K562 (cell line): ENCODE results near the gene SERTAD3. TPM values are rescaled to one million over a fixed set of nuclear protein-coding genes. Genes with fewer than 3 reads are reported as not detected.

ENCODE experiments used
- ASH1L ChIP-seq: fragments of 450-650 bp; IDR thresholded peaks from 2 replicates; pipeline ENCODE4 v1.6.1; 2018; ENCODE audit warnings: borderline replicate concordance, mild to moderate bottlenecking, low read depth; ENCODE audit not compliant: partially characterized antibody
- ILK ChIP-seq: fragments of 450-650 bp; IDR thresholded peaks from 2 replicates; pipeline ENCODE4 v1.6.1; 2016; ENCODE audit warnings: missing genetic modification characterization, low read depth, mild to moderate bottlenecking, missing compliant biosample characterization, moderate library complexity, borderline replicate concordance
- MTA3 ChIP-seq: fragments of 450-650 bp; formaldehyde crosslinking; IDR thresholded peaks from 2 replicates; pipeline ENCODE4 v1.6.1; 2017; ENCODE audit warnings: mild to moderate bottlenecking, borderline replicate concordance
- NBN ChIP-seq: fragments of 450-650 bp; IDR thresholded peaks from 2 replicates; pipeline ENCODE4 v1.6.1; 2016; ENCODE audit warnings: low read depth, mild to moderate bottlenecking
- NFE2 ChIP-seq: IDR thresholded peaks from 2 replicates; pipeline ENCODE4 v1.6.1; 2014; ENCODE audit warnings: antibody characterized with exemption, low read depth
- NR2C2 ChIP-seq, 2 experiments: fragments of 200-800 bp in 1 of 2; sonication (Bioruptor generic) in 1 of 2; sonication (generic) in 1 of 2; formaldehyde crosslinking in 1 of 2; IDR thresholded peaks; 2 replicates each; pipeline versions ENCODE4 v1.6.1 to v1.8.0; 2016 to 2022; ENCODE audit warnings: mild to moderate bottlenecking in 1 of 2, missing compliant biosample characterization in 1 of 2, missing genetic modification characterization in 1 of 2, missing genetic modification reagents in 1 of 2
- POLR2AphosphoS2 ChIP-seq: IDR thresholded peaks from 2 replicates; pipeline ENCODE4 v1.6.1; 2012; ENCODE audit warnings: low read length, improper control_type of control experiment
- POLR2AphosphoS5 ChIP-seq: IDR thresholded peaks from 2 replicates; pipeline ENCODE4 v1.6.1; 2011; ENCODE audit warnings: mild to moderate bottlenecking, low read depth, low read length, moderate library complexity; ENCODE audit not compliant: control insufficient read depth, insufficient read depth
- RBM22 ChIP-seq: fragments of 200-400 bp; formaldehyde crosslinking; IDR thresholded peaks from 2 replicates; pipeline ENCODE4 v1.6.1; 2018; ENCODE audit warnings: low read length, low read depth; ENCODE audit not compliant: poor library complexity, severe bottlenecking
- SIN3A ChIP-seq, 2 experiments: fragments of 150-350 bp in 1 of 2; IDR thresholded peaks; 2 replicates each; pipeline ENCODE4 v1.6.1; 2011 to 2016; ENCODE audit warnings: borderline replicate concordance in 2 of 2, low read depth in 2 of 2, low read length in 2 of 2, mild to moderate bottlenecking in 2 of 2, moderate library complexity in 2 of 2; ENCODE audit not compliant: control insufficient read depth in 1 of 2
- SMARCC2 ChIP-seq: fragments of 450-650 bp; IDR thresholded peaks from 2 replicates; pipeline ENCODE4 v1.6.1; 2017; ENCODE audit warnings: antibody characterized with exemption, moderate library complexity, mild to moderate bottlenecking, low read depth
- YY1 ChIP-seq, 3 experiments: IDR thresholded peaks; 2 replicates each; pipeline ENCODE4 v1.6.1; 2011; ENCODE audit warnings: low read length in 2 of 3, mild to moderate bottlenecking in 2 of 3, moderate library complexity in 2 of 3, borderline replicate concordance in 1 of 3, control low read depth in 1 of 3, low read depth in 1 of 3; ENCODE audit not compliant: insufficient read depth in 3 of 3, insufficient replicate concordance in 2 of 3, control insufficient read depth in 1 of 3, insufficient read length in 1 of 3; ENCODE audit errors: extremely low read depth in 1 of 3
- ZKSCAN8 ChIP-seq: fragments of 200-800 bp; sonication (Bioruptor generic); IDR thresholded peaks from 2 replicates; pipeline ENCODE4 v1.6.1; 2016; ENCODE audit warnings: missing genetic modification characterization, missing compliant biosample characterization
- ZNF354B ChIP-seq: fragments of 250-450 bp; sonication (Bioruptor Pico); IDR thresholded peaks from 2 replicates; pipeline ENCODE4 v1.4.0; 2020
- ZNF586 ChIP-seq: fragments of 450-650 bp; formaldehyde crosslinking; conservative IDR thresholded peaks from 2 replicates; pipeline ENCODE4 v1.4.0; 2020; ENCODE audit warnings: mild to moderate bottlenecking, moderate library complexity
- polyA plus RNA-seq, 8 experiments: library from polyadenylated mRNA; depleted of rRNA in 4 of 8; stranded (reverse) in 5 of 8; unstranded in 3 of 8; fragments of >200 nt; fragmentation: Nextera tagmentation in 2 of 8; fragmentation: Illumina TruSeq in 1 of 8; extraction: Ambion mirVana in 2 of 8; extraction: Trizol in 1 of 8; gene quantifications; 2 replicates each; pipeline versions ENCODE4 v1.2.1 to v1.2.3, GENCODE V29; 2011 to 2014; ENCODE audit warnings: inconsistent platforms in 1 of 8, missing spikeins in 1 of 8
- total RNA-seq, 7 experiments: library from RNA; depleted of rRNA in 6 of 7; stranded (reverse); fragments of >200 nt in 6 of 7; fragmentation: Illumina TruSeq in 2 of 7; extraction: Trizol in 2 of 7; gene quantifications; 2 replicates each; pipeline versions ENCODE4 v1.2.1 to v1.2.3, GENCODE V29; 2011 to 2021; ENCODE audit warnings: low replicate concordance in 1 of 7
- TF ChIP-seq, protein P1 (sequence below): IDR thresholded peaks from 2 replicates; pipeline ENCODE4 v1.6.1; 2011; ENCODE audit warnings: borderline replicate concordance, low read depth, mild to moderate bottlenecking, moderate library complexity, low read length; ENCODE audit not compliant: insufficient read depth, poor library complexity, severe bottlenecking
- TF ChIP-seq, protein P2 (sequence below): fragments of 250-450 bp; sonication (Bioruptor Pico); IDR thresholded peaks from 2 replicates; pipeline ENCODE4 v1.4.0; 2020

Gene SERTAD3
- total and polyA plus RNA-seq, 9 of the 15 experiments (the other 6 are each of a cell fraction or from before 2014, with no cell fraction given) = 5.4 to 28.9 (median 17.5) TPM

DNA sequence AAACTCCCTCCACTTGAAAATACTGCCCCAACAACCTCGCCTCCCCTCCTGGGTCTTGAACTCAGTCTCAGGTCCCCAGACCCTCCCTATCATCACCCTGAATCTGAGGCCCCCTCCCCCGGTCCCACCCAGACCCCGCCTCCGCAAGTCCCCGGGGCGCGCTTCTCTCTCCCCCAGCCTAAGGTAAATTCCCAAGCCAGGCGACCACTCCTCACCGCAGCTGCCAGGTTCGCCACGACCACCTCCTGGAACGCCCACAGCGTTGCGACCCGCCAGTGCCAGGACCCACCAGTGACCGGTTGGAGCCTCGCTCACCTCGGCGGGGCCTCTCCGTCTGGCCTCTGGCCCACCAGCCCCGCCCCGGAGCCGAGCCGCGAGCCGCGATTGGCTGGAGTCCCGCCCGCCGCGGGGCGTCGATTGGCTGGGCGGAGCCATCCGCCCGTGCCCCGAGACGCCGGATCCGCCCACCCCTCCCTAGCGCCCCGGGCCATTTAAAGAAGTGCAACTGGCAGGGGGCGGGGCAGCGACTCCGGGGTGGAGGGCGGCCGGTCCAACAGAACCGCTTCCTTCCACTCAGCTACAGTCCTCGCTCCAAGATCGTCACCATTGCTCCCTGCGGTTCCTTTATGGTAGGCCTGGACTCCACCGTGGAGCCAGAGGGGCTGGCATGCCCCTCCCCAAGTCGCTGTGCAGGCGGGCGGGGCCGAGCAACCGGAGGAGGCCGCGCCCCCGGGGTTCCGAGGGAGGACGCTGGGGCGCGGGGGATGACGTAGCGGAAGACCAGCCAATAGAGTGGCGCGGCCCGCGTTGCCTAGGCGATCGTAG, at the start of gene SERTAD3 (continued):
- TF ChIP-seq, protein P1, sequence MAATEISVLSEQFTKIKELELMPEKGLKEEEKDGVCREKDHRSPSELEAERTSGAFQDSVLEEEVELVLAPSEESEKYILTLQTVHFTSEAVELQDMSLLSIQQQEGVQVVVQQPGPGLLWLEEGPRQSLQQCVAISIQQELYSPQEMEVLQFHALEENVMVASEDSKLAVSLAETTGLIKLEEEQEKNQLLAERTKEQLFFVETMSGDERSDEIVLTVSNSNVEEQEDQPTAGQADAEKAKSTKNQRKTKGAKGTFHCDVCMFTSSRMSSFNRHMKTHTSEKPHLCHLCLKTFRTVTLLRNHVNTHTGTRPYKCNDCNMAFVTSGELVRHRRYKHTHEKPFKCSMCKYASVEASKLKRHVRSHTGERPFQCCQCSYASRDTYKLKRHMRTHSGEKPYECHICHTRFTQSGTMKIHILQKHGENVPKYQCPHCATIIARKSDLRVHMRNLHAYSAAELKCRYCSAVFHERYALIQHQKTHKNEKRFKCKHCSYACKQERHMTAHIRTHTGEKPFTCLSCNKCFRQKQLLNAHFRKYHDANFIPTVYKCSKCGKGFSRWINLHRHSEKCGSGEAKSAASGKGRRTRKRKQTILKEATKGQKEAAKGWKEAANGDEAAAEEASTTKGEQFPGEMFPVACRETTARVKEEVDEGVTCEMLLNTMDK = no peak
- TF ChIP-seq NR2C2 (CRISPR knock-in tag; IDR thresholded peaks at IDR 0.05) (no peak), NR2C2 (tag; IDR thresholded peaks at IDR 0.05) (peak; percentile 60; the same call in 1 of the 2 replicates), SIN3A (IDR thresholded peaks at IDR 0.05; ENCODE audit: borderline replicate concordance in 2 of 2, control insufficient read depth in 1 of 2, low read depth in 2 of 2, low read length in 2 of 2) (peak; percentile 9 to 96; a peak in 3 of 4 replicates), NFE2 (0 out of 2 replicates have a peak, but pooled peaks have one; percentile 32), ILK (no peak), SMARCC2 (no peak), ZKSCAN8 (CRISPR knock-in tag) (no peak), RBM22 (no peak), POLR2AphosphoS2 (no peak), ZNF586 (CRISPR knock-in tag) (no peak), ASH1L (peak; percentile 4), POLR2AphosphoS5 (peak; percentile 73), MTA3 (peak; percentile 51; the same call in 1 of the 2 replicates), YY1 (IDR thresholded peaks at IDR 0.05; ENCODE audit: borderline replicate concordance in 1 of 3, control insufficient read depth in 1 of 3, extremely low read depth in 1 of 3, insufficient read depth in 3 of 3, insufficient read length in 1 of 3, insufficient replicate concordance in 2 of 3, low read depth in 1 of 3, low read length in 2 of 3) (peak in 2 of 3 experiments; percentile 36 to 57), ZNF354B (CRISPR knock-in tag) (no peak), NBN (peak; percentile 63; the same call in 1 of the 2 replicates)
- TF ChIP-seq, protein P2, sequence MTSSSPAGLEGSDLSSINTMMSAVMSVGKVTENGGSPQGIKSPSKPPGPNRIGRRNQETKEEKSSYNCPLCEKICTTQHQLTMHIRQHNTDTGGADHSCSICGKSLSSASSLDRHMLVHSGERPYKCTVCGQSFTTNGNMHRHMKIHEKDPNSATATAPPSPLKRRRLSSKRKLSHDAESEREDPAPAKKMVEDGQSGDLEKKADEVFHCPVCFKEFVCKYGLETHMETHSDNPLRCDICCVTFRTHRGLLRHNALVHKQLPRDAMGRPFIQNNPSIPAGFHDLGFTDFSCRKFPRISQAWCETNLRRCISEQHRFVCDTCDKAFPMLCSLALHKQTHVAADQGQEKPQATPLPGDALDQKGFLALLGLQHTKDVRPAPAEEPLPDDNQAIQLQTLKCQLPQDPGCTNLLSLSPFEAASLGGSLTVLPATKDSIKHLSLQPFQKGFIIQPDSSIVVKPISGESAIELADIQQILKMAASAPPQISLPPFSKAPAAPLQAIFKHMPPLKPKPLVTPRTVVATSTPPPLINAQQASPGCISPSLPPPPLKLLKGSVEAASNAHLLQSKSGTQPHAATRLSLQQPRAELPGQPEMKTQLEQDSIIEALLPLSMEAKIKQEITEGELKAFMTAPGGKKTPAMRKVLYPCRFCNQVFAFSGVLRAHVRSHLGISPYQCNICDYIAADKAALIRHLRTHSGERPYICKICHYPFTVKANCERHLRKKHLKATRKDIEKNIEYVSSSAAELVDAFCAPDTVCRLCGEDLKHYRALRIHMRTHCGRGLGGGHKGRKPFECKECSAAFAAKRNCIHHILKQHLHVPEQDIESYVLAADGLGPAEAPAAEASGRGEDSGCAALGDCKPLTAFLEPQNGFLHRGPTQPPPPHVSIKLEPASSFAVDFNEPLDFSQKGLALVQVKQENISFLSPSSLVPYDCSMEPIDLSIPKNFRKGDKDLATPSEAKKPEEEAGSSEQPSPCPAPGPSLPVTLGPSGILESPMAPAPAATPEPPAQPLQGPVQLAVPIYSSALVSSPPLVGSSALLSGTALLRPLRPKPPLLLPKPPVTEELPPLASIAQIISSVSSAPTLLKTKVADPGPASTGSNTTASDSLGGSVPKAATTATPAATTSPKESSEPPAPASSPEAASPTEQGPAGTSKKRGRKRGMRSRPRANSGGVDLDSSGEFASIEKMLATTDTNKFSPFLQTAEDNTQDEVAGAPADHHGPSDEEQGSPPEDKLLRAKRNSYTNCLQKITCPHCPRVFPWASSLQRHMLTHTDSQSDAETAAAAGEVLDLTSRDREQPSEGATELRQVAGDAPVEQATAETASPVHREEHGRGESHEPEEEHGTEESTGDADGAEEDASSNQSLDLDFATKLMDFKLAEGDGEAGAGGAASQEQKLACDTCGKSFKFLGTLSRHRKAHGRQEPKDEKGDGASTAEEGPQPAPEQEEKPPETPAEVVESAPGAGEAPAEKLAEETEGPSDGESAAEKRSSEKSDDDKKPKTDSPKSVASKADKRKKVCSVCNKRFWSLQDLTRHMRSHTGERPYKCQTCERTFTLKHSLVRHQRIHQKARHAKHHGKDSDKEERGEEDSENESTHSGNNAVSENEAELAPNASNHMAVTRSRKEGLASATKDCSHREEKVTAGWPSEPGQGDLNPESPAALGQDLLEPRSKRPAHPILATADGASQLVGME = no peak
